IMR-90 (cell line): Measurements from ENCODE around the gene MYBPHL.

ENCODE experiments used
- BHLHE40 ChIP-seq: fragments of 150-350 bp; IDR thresholded peaks from 2 replicates; pipeline ENCODE4 v1.6.1; 2016; ENCODE audit warnings: mild to moderate bottlenecking, low read depth, low read length
- CEBPB ChIP-seq: IDR thresholded peaks from 2 replicates; pipeline ENCODE4 v1.6.1; 2012; ENCODE audit warnings: low read depth, low read length, improper control_type of control experiment
- MXI1 ChIP-seq: IDR thresholded peaks from 2 replicates; pipeline ENCODE4 v1.6.1; 2012; ENCODE audit warnings: low read depth, mild to moderate bottlenecking, low read length, moderate library complexity, borderline replicate concordance
- POLR2A ChIP-seq: IDR thresholded peaks from 2 replicates; pipeline ENCODE4 v1.6.1; 2012; ENCODE audit warnings: mild to moderate bottlenecking, low read depth, low read length
- RCOR1 ChIP-seq: IDR thresholded peaks from 2 replicates; pipeline ENCODE4 v1.6.1; 2012; ENCODE audit warnings: mild to moderate bottlenecking, low read length, improper control_type of control experiment; ENCODE audit not compliant: insufficient replicate concordance
- SMC3 ChIP-seq: fragments of 150-350 bp; IDR thresholded peaks from 2 replicates; pipeline ENCODE4 v1.6.1; 2016; ENCODE audit warnings: low read depth, mild to moderate bottlenecking, antibody characterized with exemption, low read length, moderate library complexity
- TF ChIP-seq, protein P1 (sequence below): conservative IDR thresholded peaks from 2 replicates; pipeline ENCODE4 v1.5.1; 2012; ENCODE audit warnings: mild to moderate bottlenecking, low read depth, low read length, improper control_type of control experiment

- no peak for TF ChIP-seq POLR2A
- TF ChIP-seq, protein P1, sequence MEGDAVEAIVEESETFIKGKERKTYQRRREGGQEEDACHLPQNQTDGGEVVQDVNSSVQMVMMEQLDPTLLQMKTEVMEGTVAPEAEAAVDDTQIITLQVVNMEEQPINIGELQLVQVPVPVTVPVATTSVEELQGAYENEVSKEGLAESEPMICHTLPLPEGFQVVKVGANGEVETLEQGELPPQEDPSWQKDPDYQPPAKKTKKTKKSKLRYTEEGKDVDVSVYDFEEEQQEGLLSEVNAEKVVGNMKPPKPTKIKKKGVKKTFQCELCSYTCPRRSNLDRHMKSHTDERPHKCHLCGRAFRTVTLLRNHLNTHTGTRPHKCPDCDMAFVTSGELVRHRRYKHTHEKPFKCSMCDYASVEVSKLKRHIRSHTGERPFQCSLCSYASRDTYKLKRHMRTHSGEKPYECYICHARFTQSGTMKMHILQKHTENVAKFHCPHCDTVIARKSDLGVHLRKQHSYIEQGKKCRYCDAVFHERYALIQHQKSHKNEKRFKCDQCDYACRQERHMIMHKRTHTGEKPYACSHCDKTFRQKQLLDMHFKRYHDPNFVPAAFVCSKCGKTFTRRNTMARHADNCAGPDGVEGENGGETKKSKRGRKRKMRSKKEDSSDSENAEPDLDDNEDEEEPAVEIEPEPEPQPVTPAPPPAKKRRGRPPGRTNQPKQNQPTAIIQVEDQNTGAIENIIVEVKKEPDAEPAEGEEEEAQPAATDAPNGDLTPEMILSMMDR: no peak
- no peak for TF ChIP-seq RCOR1
- no peak for TF ChIP-seq SMC3
- TF ChIP-seq MXI1: no peak
- no peak for TF ChIP-seq CEBPB
- TF ChIP-seq BHLHE40: no peak
Measured at GRCh38 chr1:109283748-109284600, 22.8 kb downstream of the MYBPHL start.
